GM12875 (cell line): ENCODE measurements around the gene CEACAM19.
"Not testable (repeated sequence)": the region's sequence is repeated elsewhere in the genome, so short reads cannot be mapped to it uniquely, and the experiment has no call there.

Source experiments
- H3K4me3 ChIP-seq: one replicate; pipeline ENCODE4 v1.5.1; 2011; ENCODE audit warnings: low read depth, low read length, control low read depth
- TF ChIP-seq, protein P1 (sequence below): IDR thresholded peaks from 2 replicates; pipeline ENCODE4 v1.5.1; 2011; ENCODE audit warnings: low read depth, mild to moderate bottlenecking, control low read depth, inconsistent platforms, low read length, moderate library complexity, borderline replicate concordance; ENCODE audit not compliant: insufficient read depth

Gene CEACAM19

DNA sequence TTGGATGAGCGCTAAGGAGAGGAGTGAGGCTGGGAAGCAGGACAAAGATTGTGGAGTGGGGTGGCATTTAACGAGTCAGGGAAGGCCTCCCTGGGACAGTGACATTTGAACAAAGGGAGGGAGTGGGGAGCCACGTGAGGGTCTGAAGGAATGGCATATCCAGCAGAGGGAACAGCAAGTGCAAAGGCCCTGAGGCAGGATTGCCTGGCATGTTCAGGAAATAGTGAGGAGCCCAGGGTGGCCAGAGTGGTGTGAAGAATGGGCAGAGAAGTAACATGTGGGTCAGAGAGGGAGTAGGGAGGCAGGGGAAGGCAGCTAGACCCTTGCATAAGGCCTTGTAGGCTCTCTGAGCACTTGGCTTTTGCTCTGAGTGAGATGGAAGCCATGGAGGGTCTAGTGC is 42.5 kb upstream of the CEACAM19 start:
- H3K4me3 ChIP-seq: no peak overlapping the region
- TF ChIP-seq, protein P1, sequence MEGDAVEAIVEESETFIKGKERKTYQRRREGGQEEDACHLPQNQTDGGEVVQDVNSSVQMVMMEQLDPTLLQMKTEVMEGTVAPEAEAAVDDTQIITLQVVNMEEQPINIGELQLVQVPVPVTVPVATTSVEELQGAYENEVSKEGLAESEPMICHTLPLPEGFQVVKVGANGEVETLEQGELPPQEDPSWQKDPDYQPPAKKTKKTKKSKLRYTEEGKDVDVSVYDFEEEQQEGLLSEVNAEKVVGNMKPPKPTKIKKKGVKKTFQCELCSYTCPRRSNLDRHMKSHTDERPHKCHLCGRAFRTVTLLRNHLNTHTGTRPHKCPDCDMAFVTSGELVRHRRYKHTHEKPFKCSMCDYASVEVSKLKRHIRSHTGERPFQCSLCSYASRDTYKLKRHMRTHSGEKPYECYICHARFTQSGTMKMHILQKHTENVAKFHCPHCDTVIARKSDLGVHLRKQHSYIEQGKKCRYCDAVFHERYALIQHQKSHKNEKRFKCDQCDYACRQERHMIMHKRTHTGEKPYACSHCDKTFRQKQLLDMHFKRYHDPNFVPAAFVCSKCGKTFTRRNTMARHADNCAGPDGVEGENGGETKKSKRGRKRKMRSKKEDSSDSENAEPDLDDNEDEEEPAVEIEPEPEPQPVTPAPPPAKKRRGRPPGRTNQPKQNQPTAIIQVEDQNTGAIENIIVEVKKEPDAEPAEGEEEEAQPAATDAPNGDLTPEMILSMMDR: no peak

DNA sequence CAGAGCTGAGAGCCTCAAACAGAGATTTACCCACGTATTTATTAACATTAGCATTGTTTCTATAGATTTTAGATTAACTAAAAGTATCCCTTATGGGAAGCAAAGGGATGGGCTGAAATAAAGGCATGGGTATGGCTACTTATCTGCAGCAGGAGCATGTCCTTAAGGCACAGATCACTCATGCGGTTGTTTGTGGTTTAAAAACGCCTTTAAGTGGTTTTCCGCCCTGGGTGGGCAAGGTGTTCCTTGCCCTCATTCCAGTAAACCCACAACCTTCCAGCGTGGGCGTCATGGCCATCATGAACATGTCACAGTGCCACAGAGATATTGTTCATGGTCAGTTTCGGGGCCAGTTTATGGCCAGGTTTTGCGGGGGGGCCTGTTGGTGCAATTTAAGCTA is 39.7 kb upstream of the CEACAM19 start:
- H3K4me3 ChIP-seq: not testable (repeated sequence)

DNA sequence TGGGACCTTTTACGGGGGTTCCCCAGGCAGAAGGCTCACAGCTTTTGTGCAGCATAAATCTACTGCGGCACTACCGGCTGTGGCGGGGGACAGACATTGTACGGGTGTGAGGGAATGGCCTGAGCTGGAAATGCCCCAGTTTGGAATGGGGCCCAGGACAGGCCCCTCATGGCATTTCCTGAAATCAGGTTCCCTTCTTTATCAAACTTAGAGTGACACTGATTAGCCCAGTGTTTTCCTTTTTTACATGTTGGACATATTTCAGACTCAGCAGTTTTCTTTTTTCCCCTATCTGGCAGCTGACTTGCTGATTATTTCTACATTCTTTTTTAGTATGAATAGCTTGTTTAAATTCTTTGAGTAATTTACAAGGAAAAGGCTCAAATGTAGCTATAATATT is 37.2 kb upstream of the CEACAM19 start:
- H3K4me3 ChIP-seq: not testable (repeated sequence)

DNA sequence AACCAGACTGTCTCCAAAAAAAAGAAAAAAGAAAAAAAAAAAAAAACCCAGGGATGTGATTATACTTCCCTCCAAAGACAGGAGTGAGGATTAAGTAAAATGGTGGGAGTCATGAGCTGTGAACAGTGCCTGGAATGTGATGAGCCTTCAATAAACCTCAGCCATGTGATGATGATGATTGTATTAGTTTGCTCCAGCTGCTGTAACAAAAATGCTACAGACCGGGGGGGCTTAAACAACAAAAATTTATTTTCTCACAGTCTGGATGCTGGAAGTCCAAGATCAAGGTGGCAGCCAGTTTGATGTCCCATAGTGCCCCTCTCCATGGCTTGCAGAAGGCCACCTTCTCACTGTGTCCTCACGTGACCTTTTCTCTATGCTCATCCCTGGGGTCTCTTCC is 36.5 kb upstream of the CEACAM19 start:
- TF ChIP-seq, protein P1: no peak
- no peak overlapping the region for H3K4me3 ChIP-seq

DNA sequence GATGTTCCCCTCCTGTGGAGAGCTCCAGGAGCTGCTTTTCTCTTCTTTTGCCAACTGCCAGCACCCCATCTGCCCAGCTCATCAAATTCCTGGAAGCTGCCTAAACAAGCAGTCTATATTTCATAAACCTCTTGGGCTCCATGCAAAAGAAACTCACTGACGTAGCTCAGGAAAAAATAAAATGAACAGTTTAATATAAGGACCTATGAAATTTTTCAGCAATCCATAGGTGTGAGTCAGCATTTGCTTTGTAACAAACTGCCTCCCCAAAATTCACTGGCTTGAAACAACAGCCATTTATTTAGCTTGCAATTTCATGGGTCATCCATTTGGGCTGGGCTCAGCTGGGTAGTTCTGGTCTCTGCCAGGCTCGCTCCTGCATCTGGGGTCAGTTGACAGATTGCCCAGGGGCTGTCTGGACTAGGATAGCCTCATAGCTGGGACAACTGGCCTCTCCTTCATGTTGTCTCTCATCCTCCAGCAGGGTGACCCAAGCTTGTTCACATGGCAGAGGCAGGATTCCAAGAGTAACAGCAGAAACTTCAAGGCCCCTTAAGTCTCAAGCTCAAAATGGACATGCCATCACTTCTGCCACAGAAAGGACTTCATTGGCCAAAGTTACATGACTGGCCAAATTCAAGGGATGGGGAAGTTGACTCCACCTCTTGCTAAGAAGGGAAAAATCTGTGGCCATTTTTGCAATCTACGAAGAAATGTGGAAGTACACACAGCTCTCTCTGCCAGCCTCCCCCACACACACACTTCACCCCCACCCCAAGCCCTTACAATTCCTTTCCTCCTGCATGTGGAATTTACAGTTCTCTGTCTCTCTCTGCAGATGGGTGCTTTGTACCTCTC is 35.5 kb upstream of the CEACAM19 start:
- TF ChIP-seq, protein P1: no peak
- H3K4me3 ChIP-seq: no peak overlapping the region

DNA sequence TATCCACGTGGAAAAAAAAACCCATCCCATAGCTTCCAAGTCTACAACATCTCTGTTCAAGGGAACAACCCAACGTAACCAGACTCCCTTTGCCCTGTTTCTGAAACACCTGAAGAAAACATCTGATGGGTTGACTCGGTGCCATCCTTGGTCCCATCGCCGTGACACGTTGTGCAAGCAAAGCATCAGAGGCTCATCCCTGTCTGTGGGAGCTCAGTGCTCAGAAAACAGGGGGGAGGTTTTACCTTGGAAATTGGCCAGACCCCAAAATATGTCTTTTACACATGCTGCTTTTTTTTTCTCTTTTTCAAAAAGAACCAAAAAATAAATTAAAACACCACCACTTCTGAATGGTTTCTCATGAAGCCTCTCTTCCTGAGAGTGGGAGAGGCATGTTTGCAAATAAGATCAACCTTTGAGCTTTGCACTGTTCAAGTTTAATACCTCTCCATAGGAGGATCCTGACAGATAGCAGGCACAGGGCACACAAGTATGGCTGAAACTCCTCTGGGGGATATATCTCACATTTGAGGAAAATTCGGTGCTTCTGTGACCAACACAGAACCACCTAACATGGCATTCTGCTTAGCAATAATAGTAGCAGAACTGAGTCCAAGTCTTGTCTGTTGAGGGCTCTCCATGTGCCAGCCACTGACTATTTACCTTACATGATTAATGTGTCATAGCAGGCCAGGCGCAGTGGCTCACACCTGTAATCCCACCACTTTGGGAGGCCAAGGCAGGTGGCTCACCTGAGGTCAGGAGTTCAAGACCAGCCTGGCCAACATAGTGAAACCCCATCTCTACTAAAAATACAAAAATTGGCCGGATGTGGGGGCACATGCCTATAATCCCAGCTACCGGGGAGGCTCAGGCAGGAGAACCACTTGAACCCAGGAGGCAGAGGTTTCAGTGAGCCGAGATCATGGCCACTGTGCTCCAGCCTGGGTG is 34.6 kb upstream of the CEACAM19 start:
- TF ChIP-seq, protein P1: no peak
- H3K4me3 ChIP-seq: no peak overlapping the region

DNA sequence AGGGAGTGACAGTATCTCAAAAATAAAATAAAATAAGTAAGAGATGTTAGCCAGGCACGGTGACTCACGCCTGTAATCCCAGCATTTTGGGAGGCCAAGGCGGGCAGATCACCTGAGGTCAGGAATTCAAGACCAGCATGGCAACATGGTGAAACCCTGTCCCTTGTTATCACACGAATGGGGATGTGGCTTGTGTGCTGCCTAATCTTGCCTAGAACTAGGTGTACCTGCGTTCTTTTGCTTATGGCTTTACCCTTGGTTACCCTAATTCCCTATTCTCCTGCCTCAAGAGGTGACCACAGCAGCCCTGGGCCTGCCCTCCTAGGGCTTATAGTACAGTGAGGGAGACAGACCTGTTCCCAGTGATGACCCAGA is 33.9 kb upstream of the CEACAM19 start:
- TF ChIP-seq, protein P1: no peak
- no peak overlapping the region for H3K4me3 ChIP-seq

DNA sequence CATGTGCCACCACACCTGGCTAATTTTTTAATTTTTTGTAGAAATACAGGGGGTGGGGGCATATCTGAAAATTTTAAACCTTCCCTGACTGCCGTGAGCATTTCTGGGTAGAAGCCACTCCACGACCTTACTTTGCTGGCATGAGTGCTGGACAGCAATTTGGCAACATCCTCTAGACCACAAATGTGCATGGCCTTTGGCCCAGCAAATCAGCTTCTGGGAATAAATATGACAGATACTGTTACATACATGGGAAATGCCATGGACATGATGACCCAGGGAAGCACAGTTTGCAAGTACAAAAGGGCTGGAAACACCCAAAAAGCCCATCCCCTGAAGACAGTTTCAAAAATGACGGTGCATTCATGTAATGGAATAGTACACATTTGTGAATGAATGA is 30.8 kb upstream of the CEACAM19 start:
- no peak overlapping the region for H3K4me3 ChIP-seq
- TF ChIP-seq, protein P1: no peak
